Liver (tissue), 9 donors: ENCODE data around the gene PROC. TPM values are rescaled to one million over a fixed set of nuclear protein-coding genes. Genes with fewer than 3 reads are reported as not detected.

ENCODE experiments used
- DNase-seq: peaks from one replicate; pipeline ENCODE4 v3.0.0-alpha.2; 2017; ENCODE audit warnings: low spot score
- H3K27ac ChIP-seq, 2 donors: one replicate each; pipeline ENCODE4 v1.7.0; 2013; ENCODE audit warnings: inconsistent platforms in 2 of 2, low read length in 2 of 2, control low read depth in 1 of 2, low read depth in 1 of 2, mild to moderate bottlenecking in 1 of 2
- H3K27me3 ChIP-seq, 4 donors: one replicate each; pipeline versions ENCODE4 v1.6.1 to v1.7.0; 2013; ENCODE audit warnings: low read length in 3 of 4, inconsistent platforms in 1 of 4, mild to moderate bottlenecking in 1 of 4, moderate library complexity in 1 of 4; ENCODE audit not compliant: control insufficient read depth in 4 of 4, insufficient read depth in 4 of 4
- H3K36me3 ChIP-seq, 4 donors: one replicate each; pipeline versions ENCODE4 v1.6.1 to v1.7.0; 2013; ENCODE audit warnings: low read length in 3 of 4, mild to moderate bottlenecking in 3 of 4, low read depth in 1 of 4, moderate library complexity in 1 of 4; ENCODE audit not compliant: control insufficient read depth in 4 of 4, insufficient read depth in 3 of 4
- H3K4me1 ChIP-seq, 4 donors: one replicate each; pipeline versions ENCODE4 v1.6.1 to v1.7.0; 2013; ENCODE audit warnings: low read length in 3 of 4, mild to moderate bottlenecking in 3 of 4, moderate library complexity in 1 of 4; ENCODE audit not compliant: control insufficient read depth in 4 of 4, insufficient read depth in 4 of 4
- H3K4me3 ChIP-seq, 3 donors: one replicate each; pipeline versions ENCODE4 v1.6.1 to v1.7.0; 2013; ENCODE audit warnings: low read length in 3 of 3, control low read depth in 1 of 3, low read depth in 1 of 3, mild to moderate bottlenecking in 1 of 3
- H3K9ac ChIP-seq, 2 donors: one replicate each; pipeline ENCODE4 v1.7.0; 2013; ENCODE audit warnings: low read length in 2 of 2, mild to moderate bottlenecking in 2 of 2, moderate library complexity in 2 of 2, control low read depth in 1 of 2, low read depth in 1 of 2
- H3K9me3 ChIP-seq, 4 donors: one replicate each; pipeline versions ENCODE4 v1.6.1 to v1.7.0; 2013; ENCODE audit warnings: low read length in 3 of 4; ENCODE audit not compliant: control insufficient read depth in 4 of 4
- ATF3 ChIP-seq: IDR thresholded peaks from 2 replicates; pipeline ENCODE4 v1.6.1; 2016; ENCODE audit warnings: antibody characterized with exemption
- CTCF ChIP-seq: fragments of 150-350 bp; IDR thresholded peaks from 2 replicates; pipeline ENCODE4 v1.5.1; 2017; ENCODE audit warnings: improper control_type of control experiment, low read depth, low read length; ENCODE audit not compliant: missing input control
- EGR1 ChIP-seq, 2 donors: IDR thresholded peaks; 2 replicates each; pipeline ENCODE4 v1.6.1; 2016 to 2018; ENCODE audit warnings: antibody characterized with exemption in 2 of 2, low read depth in 2 of 2
- FOXA1 ChIP-seq: IDR thresholded peaks from 2 replicates; pipeline ENCODE4 v1.6.1; 2016; ENCODE audit warnings: antibody characterized with exemption
- FOXA2 ChIP-seq: IDR thresholded peaks from 2 replicates; pipeline ENCODE4 v1.6.1; 2016; ENCODE audit warnings: antibody characterized with exemption
- GABPA ChIP-seq, 2 donors: IDR thresholded peaks in 1 of 2; conservative IDR thresholded peaks in 1 of 2; 2 replicates each; pipeline ENCODE4 v1.6.1; 2016; ENCODE audit warnings: antibody characterized with exemption in 2 of 2, mild to moderate bottlenecking in 1 of 2, moderate library complexity in 1 of 2
- HNF4A ChIP-seq, 2 donors: conservative IDR thresholded peaks; 2 replicates each; pipeline ENCODE4 v1.6.1; 2016; ENCODE audit warnings: antibody characterized with exemption in 2 of 2, mild to moderate bottlenecking in 2 of 2
- HNF4G ChIP-seq: IDR thresholded peaks from 2 replicates; pipeline ENCODE4 v1.6.1; 2016; ENCODE audit warnings: antibody characterized with exemption
- JUND ChIP-seq, 2 donors: IDR thresholded peaks; 2 replicates each; pipeline ENCODE4 v1.6.1; 2016; ENCODE audit warnings: antibody characterized with exemption in 2 of 2
- MAX ChIP-seq: IDR thresholded peaks from 2 replicates; pipeline ENCODE4 v1.6.1; 2016; ENCODE audit warnings: antibody characterized with exemption
- NR2F2 ChIP-seq: IDR thresholded peaks from 2 replicates; pipeline ENCODE4 v1.6.1; 2016; ENCODE audit warnings: antibody characterized with exemption
- RAD21 ChIP-seq, 2 donors: IDR thresholded peaks; 2 replicates each; pipeline ENCODE4 v1.6.1; 2016; ENCODE audit warnings: antibody characterized with exemption in 2 of 2, mild to moderate bottlenecking in 2 of 2
- REST ChIP-seq: IDR thresholded peaks from 2 replicates; pipeline ENCODE4 v1.6.1; 2016; ENCODE audit warnings: antibody characterized with exemption, mild to moderate bottlenecking
- RXRA ChIP-seq, 2 donors: IDR thresholded peaks; 2 replicates each; pipeline ENCODE4 v1.6.1; 2017 to 2018; ENCODE audit warnings: antibody characterized with exemption in 2 of 2, mild to moderate bottlenecking in 1 of 2
- SP1 ChIP-seq: IDR thresholded peaks from 2 replicates; pipeline ENCODE4 v1.6.1; 2018; ENCODE audit warnings: antibody characterized with exemption, mild to moderate bottlenecking
- TAF1 ChIP-seq: conservative IDR thresholded peaks from 2 replicates; pipeline ENCODE4 v1.6.1; 2016; ENCODE audit warnings: antibody characterized with exemption, mild to moderate bottlenecking
- YY1 ChIP-seq: IDR thresholded peaks from 2 replicates; pipeline ENCODE4 v1.6.1; 2016; ENCODE audit warnings: antibody characterized with exemption, mild to moderate bottlenecking
- ZBTB33 ChIP-seq: IDR thresholded peaks from 2 replicates; pipeline ENCODE4 v1.6.1; 2016; ENCODE audit warnings: antibody characterized with exemption
- WGBS: extraction: QIAGEN DNeasy Blood & Tissue Kit; methylation state at CpG from one replicate; pipeline ENCODE4 v1.1.7; 2013; 5-methylcytosine and 5-hydroxymethylcytosine counted together
- polyA plus RNA-seq, 2 donors: library from polyadenylated mRNA; stranded (reverse) in 1 of 2; unstranded in 1 of 2; fragments of 200-250 nt in 1 of 2; fragments of >200 nt in 1 of 2; fragmentation: Nextera tagmentation in 1 of 2; extraction: Ambion mirVana in 1 of 2; gene quantifications; one replicate each; pipeline versions ENCODE4 v1.2.1 to v1.2.3, GENCODE V29; 2013 to 2015
- total RNA-seq, 2 donors: library from RNA; depleted of rRNA; stranded (reverse); fragments of >200 nt; gene quantifications; one replicate each; pipeline ENCODE4 v1.2.3, GENCODE V29; 2014
- donor health status: healthy.
- donor health status: healthy.
- donor health status: healthy.
- donor health status: healthy.
- donor health status: healthy.

Gene PROC
- total and polyA plus RNA-seq, 4 donors, result 150 to 407 (median 341) TPM

GRCh38 chr2:127469974-127470373 lies 51.7 kb downstream of the PROC start:
- no peak for DNase-seq

GRCh38 chr2:127471286-127471988 lies 53.2 kb downstream of the PROC start:
- Histone ChIP-seq H3K9ac (no peak overlapping the region), H3K4me1 (peaks cover 0 to 27% (median 2%) of the 10 kb centered on the region in 4 donors), H3K27ac (peak overlapping the region; percentile 36 to 66), H3K36me3 (peaks cover 0 to 11% (median under 1%) of the 10 kb centered on the region in 4 donors), H3K27me3 (no peaks in the 10 kb centered on the region), H3K4me3 (no peak overlapping the region), H3K9me3 (no peaks in the 10 kb centered on the region)
- 62% methylated on average over 4 of the region's 4 CpGs for WGBS
- DNase-seq, result no peak
- no peak for TF ChIP-seq FOXA1
- peak; percentile 45 for TF ChIP-seq SP1
- peak in 1 of 2 donors; percentile 28 for TF ChIP-seq JUND (IDR thresholded peaks at IDR 0.05)
- TF ChIP-seq RAD21 (IDR thresholded peaks at IDR 0.05), result peak in 1 of 2 donors; percentile 10
- no peak for TF ChIP-seq EGR1 (IDR thresholded peaks at IDR 0.05; ENCODE audit: low read depth in 2 of 2)
- peak; percentile 39 for TF ChIP-seq YY1
- TF ChIP-seq FOXA2, result peak; percentile 30
- TF ChIP-seq RXRA (IDR thresholded peaks at IDR 0.05), result peak; percentile 35 to 64
- no peak for TF ChIP-seq ZBTB33
- no peak for TF ChIP-seq ATF3
- no peak for TF ChIP-seq GABPA (IDR thresholded peaks at IDR 0.05 in 1 of 2, conservative IDR thresholded peaks at IDR 0.05 in 1 of 2)
- TF ChIP-seq TAF1, result no peak
- peak; percentile 37 for TF ChIP-seq HNF4G
- no peak for TF ChIP-seq CTCF
- no peak for TF ChIP-seq MAX
- peak; percentile 80 to 88 for TF ChIP-seq HNF4A (conservative IDR thresholded peaks at IDR 0.05)
- TF ChIP-seq NR2F2, result no peak

More at GRCh38 chr2:127469974-127470373, 51.7 kb downstream of the PROC start:
- Histone ChIP-seq H3K9ac (no peak overlapping the region), H3K4me1 (peaks cover 0 to 22% (median 2%) of the 10 kb centered on the region in 4 donors), H3K9me3 (no peaks in the 10 kb centered on the region), H3K27me3 (no peaks in the 10 kb centered on the region), H3K36me3 (peaks cover 0 to 11% (median under 1%) of the 10 kb centered on the region in 4 donors), H3K27ac (no peak overlapping the region), H3K4me3 (no peak overlapping the region)
- 71% methylated on average over 2 of the region's 2 CpGs for WGBS
- TF ChIP-seq RXRA (IDR thresholded peaks at IDR 0.05), result peak in 1 of 2 donors; percentile 14
- no peak for TF ChIP-seq REST
- TF ChIP-seq HNF4A (conservative IDR thresholded peaks at IDR 0.05), result peak; percentile 21 to 23
